Sigmoid colon (tissue), 7 donors: ENCODE measurements around the gene CLPTM1. TPM values are rescaled to one million over a fixed set of nuclear protein-coding genes. Genes with fewer than 3 reads are reported as not detected.
"Not testable (repeated sequence)": the region's sequence is repeated elsewhere in the genome, so short reads cannot be mapped to it uniquely, and the experiment has no call there.

Source experiments
- DNase-seq: peaks from one replicate; pipeline ENCODE4 v3.0.0-alpha.2; 2019
- H3K27ac ChIP-seq, 4 donors: fragments of 200-600 bp; sonication (generic); one replicate each; pipeline ENCODE4 v1.5.1; 2016 to 2019; ENCODE audit warnings: mild to moderate bottlenecking in 1 of 4
- H3K27me3 ChIP-seq, 3 donors: fragments of 200-600 bp; sonication (generic); one replicate each; pipeline ENCODE4 v1.5.1; 2019; ENCODE audit warnings: mild to moderate bottlenecking in 1 of 3
- H3K36me3 ChIP-seq, 4 donors: fragments of 200-600 bp; sonication (generic); one replicate each; pipeline ENCODE4 v1.5.1; 2016 to 2019
- H3K4me1 ChIP-seq, 4 donors: fragments of 200-600 bp; sonication (generic); one replicate each; pipeline ENCODE4 v1.5.1; 2017 to 2019
- H3K4me3 ChIP-seq, 4 donors: fragments of 200-600 bp; sonication (generic); one replicate each; pipeline ENCODE4 v1.5.1; 2017 to 2019; ENCODE audit warnings: mild to moderate bottlenecking in 2 of 4, moderate library complexity in 1 of 4
- H3K9me3 ChIP-seq, 4 donors: fragments of 200-600 bp in 3 of 4; sonication (generic) in 3 of 4; one replicate each; pipeline versions ENCODE4 v1.5.1 to v1.6.1; 2013 to 2019
- CTCF ChIP-seq, 4 experiments: fragments of 450-650 bp in 3 of 4; fragments of 200-600 bp in 1 of 4; IDR thresholded peaks; one replicate each; pipeline ENCODE4 v1.5.1; 2016 to 2019; ENCODE audit warnings: antibody characterized with exemption in 4 of 4, mild to moderate bottlenecking in 3 of 4, moderate library complexity in 2 of 4
- EP300 ChIP-seq, 4 donors: sonication (generic); formaldehyde crosslinking; IDR thresholded peaks; one replicate each; pipeline ENCODE4 v1.6.1; 2017; ENCODE audit warnings: antibody characterized with exemption in 4 of 4
- POLR2A ChIP-seq, 2 donors: fragments of 450-650 bp; IDR thresholded peaks; one replicate each; pipeline ENCODE4 v1.6.1; 2016; ENCODE audit warnings: antibody characterized with exemption in 2 of 2, mild to moderate bottlenecking in 2 of 2, moderate library complexity in 2 of 2
- POLR2AphosphoS5 ChIP-seq, 4 donors: sonication (generic); formaldehyde crosslinking; IDR thresholded peaks; one replicate each; pipeline ENCODE4 v1.6.1; 2017; ENCODE audit warnings: antibody characterized with exemption in 4 of 4
- WGBS, 2 donors: extraction: QIAGEN DNeasy Blood & Tissue Kit; methylation state at CpG; one replicate each; pipeline ENCODE4 v1.1.7; 2013; 5-methylcytosine and 5-hydroxymethylcytosine counted together
- intact Hi-C: fragments of 100-400 bp; cut with DNase I; formaldehyde crosslinking; loops from one replicate; pipeline ENCODE4 v1.15.1; 2023
- polyA plus RNA-seq, 3 donors: library from polyadenylated mRNA; stranded (reverse); fragments of 200-250 nt; gene quantifications; one replicate each; pipeline ENCODE4 v1.2.3, GENCODE V29; 2013
- total RNA-seq, 4 donors: library from RNA; depleted of rRNA; stranded (reverse); fragments of >200 nt; gene quantifications; one replicate each; pipeline ENCODE4 v1.1.0, GENCODE V29; 2016
- donor health status: healthy with polysubstance abuse.
- donor health status: Bipolar disorder and iron deficiency.
- donor health status: healthy.

CLPTM1 gene
- total and polyA plus RNA-seq, 7 donors: 22.2 to 94.0 (median 43.2) TPM

GRCh38 chr19:44993526-44993925 lies 38.3 kb downstream of the CLPTM1 start:
- Histone ChIP-seq H3K9me3 (no peaks in the 10 kb centered on the region), H3K4me1 (peaks cover 0 to 2% (median 0%) of the 10 kb centered on the region in 4 donors), H3K27ac (no peak overlapping the region), H3K36me3 (peaks cover 0 to 46% (median 28%) of the 10 kb centered on the region in 4 donors), H3K27me3 (no peaks in the 10 kb centered on the region), H3K4me3 (no peak overlapping the region)
- no peak for DNase-seq
- TF ChIP-seq CTCF (IDR thresholded peaks at IDR 0.05): no peak
- TF ChIP-seq EP300 (IDR thresholded peaks at IDR 0.05): no peak
- no peak for TF ChIP-seq POLR2AphosphoS5 (IDR thresholded peaks at IDR 0.05)
- TF ChIP-seq POLR2A (IDR thresholded peaks at IDR 0.05): no peak
- intact Hi-C loops: no loop called here
- 92 to 96% methylated on average over 6 of the region's 6 CpGs for WGBS, 2 donors

DNA sequence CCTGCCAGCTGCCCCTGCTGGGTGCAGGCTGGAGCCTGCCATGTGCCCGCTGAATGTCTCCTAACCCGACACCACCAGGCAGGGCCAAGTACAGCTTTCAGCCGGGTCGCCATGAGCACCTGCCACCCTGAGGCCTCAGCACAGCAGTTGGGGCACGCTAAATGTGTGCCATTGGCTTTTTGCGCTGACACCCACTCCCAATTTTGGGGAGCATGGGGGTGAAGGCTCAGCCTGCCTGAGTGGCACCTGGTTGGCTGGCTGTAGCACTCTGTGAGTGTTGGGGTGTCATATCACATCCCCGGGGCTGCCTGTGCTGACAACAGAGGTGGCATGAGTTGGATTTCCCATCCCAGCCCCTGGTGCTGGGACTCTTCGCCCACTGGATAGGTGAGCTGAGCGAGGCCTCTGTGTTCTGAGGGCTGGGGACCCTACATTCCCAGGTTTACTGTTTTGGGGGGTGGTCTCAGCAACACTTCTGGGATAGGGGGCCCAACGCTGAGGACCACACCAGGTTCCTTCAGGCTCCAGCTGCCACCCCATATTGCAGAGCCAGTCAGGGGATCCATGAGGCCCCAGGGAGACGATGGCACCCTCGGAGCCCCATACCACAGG lies 38.9 kb downstream of the CLPTM1 start:
- peaks cover 0 to under 1% (median 0%) of the 10 kb centered on the region in 4 donors for H3K4me1 ChIP-seq
- intact Hi-C loops: no loop called here
- DNase-seq: peak; percentile 60
- H3K36me3 ChIP-seq: peaks cover 0 to 41% (median 27%) of the 10 kb centered on the region in 4 donors
- no peak overlapping the region for H3K4me3 ChIP-seq
- WGBS, 2 donors: 91 to 94% methylated on average over 12 of the region's 12 CpGs
- H3K27ac ChIP-seq: no peak overlapping the region
- no peak for TF ChIP-seq POLR2A (IDR thresholded peaks at IDR 0.05)
- no peak for TF ChIP-seq CTCF (IDR thresholded peaks at IDR 0.05)
- no peaks in the 10 kb centered on the region for H3K27me3 ChIP-seq
- no peaks in the 10 kb centered on the region for H3K9me3 ChIP-seq

DNA sequence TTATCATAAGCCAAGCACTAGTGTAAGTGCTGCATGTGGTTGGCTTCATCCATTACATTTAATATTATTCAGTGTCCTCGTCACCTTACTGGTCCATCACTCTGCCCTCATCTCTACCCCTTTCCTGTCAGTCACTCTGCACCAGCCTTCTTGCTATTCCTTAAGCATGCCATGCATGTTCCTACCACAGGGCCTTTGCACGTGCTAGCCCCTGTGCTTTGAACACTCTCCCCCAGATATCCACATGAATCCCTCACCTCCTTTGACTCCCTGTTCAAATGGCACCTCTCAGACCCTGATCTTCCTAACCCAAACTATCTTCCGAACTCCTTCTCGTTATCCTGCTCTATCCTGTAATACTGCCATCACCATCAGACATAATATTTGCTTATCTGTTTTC lies 42.8 kb downstream of the CLPTM1 start:
- peaks cover 0 to 15% (median 13%) of the 10 kb centered on the region in 4 donors for H3K4me1 ChIP-seq
- intact Hi-C loops: no loop called here
- no peak overlapping the region for H3K4me3 ChIP-seq
- no peaks in the 10 kb centered on the region for H3K9me3 ChIP-seq
- no peaks in the 10 kb centered on the region for H3K27me3 ChIP-seq
- H3K27ac ChIP-seq: no peak overlapping the region
- H3K36me3 ChIP-seq: peaks cover 0 to 6% (median under 1%) of the 10 kb centered on the region in 4 donors
- 90 to 92% methylated on average over 4 of the region's 4 CpGs for WGBS, 2 donors
- DNase-seq: no peak
- TF ChIP-seq POLR2AphosphoS5 (IDR thresholded peaks at IDR 0.05) (no peak), EP300 (IDR thresholded peaks at IDR 0.05) (no peak), POLR2A (IDR thresholded peaks at IDR 0.05) (no peak), CTCF (IDR thresholded peaks at IDR 0.05) (no peak)

DNA sequence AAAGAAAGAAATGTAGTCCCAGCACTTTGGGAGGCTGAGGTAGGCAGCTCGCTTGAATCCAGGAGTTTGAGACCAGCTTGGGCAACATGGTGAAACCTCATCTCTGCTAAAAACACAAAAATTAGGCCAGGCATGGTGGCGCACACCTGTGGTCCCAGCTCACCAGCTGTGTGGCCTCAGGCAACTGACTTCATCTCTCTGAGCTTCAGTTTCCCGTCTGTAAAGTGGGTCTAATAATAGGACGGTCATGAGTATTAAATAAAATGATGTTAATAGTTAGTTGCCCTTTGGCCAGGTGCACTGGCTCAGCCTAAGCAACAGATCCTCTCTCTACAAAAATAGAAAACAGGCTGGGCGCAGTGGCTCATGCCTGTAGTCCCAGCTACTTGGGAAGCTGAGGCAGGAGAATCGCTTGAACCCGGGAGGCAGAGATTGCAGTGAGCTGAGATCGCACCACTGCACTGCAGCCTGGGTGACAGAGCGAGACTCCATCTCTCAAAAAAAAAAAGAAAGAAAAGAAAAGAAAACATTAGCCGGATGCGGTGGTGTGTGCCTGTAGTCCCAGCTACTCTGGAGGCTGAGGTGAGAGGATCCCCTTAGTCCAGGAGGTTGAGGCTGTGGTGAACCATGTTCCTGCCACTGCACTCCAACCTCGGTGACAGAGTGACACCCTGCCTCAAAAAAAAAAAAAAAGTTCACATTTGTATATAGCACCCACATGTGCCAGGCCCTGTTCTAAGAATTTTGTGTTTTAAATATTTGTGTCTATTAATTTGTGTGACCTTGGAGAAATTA lies 44.1 kb downstream of the CLPTM1 start:
- H3K9me3 ChIP-seq, H3K27me3 ChIP-seq, H3K27ac ChIP-seq, H3K4me3 ChIP-seq, H3K36me3 ChIP-seq, DNase-seq, intact Hi-C loops: not testable (repeated sequence)
- WGBS, 2 donors: 83 to 84% methylated on average over 12 of the region's 12 CpGs
- peaks cover 0 to 15% (median 13%) of the 10 kb centered on the region in 4 donors for H3K4me1 ChIP-seq

GRCh38 chr19:45000665-45001064 lies 45.5 kb downstream of the CLPTM1 start:
- H3K27me3 ChIP-seq, H3K9me3 ChIP-seq, H3K36me3 ChIP-seq: not testable (repeated sequence)
- WGBS, 2 donors: 29 to 58% methylated on average over 19 of the region's 19 CpGs
- H3K27ac ChIP-seq: peak overlapping the region; percentile 100
- intact Hi-C loops: loop anchor here (2.0 kb wide), 1 partner anchor 46 kb away; the partner anchor contains the start of gene CLPTM1
- DNase-seq: peak; percentile 65
- H3K4me3 ChIP-seq: peak overlapping the region; percentile 86 to 91 (median 88)
- H3K4me1 ChIP-seq: peaks cover 0 to 15% (median 13%) of the 10 kb centered on the region in 4 donors
